Parathyroid adenoma (tissue), 2 donors: ENCODE data around the gene SLC16A11.

Experiments used
- H2AFZ ChIP-seq: fragments of 300-600 bp; sonication (generic); one replicate; pipeline ENCODE4 v1.7.0; 2017; ENCODE audit warnings: antibody characterized with exemption, mild to moderate bottlenecking
- H3K27ac ChIP-seq: fragments of 300-600 bp; sonication (generic); one replicate; pipeline ENCODE4 v1.7.0; 2017
- H3K27me3 ChIP-seq: fragments of 300-600 bp; sonication (generic); one replicate; pipeline ENCODE4 v1.7.0; 2017; ENCODE audit warnings: low read length; ENCODE audit not compliant: control insufficient read depth, insufficient read depth
- H3K36me3 ChIP-seq: fragments of 300-600 bp; sonication (generic); one replicate; pipeline ENCODE4 v1.7.0; 2017; ENCODE audit warnings: low read length; ENCODE audit not compliant: control insufficient read depth, insufficient read depth
- H3K4me1 ChIP-seq: fragments of 300-600 bp; sonication (generic); one replicate; pipeline ENCODE4 v1.7.0; 2017; ENCODE audit warnings: control low read depth
- H3K4me2 ChIP-seq: fragments of 300-600 bp; sonication (generic); one replicate; pipeline ENCODE4 v1.7.0; 2017; ENCODE audit warnings: low read length
- H3K4me3 ChIP-seq: fragments of 300-600 bp; sonication (generic); one replicate; pipeline ENCODE4 v1.7.0; 2017; ENCODE audit warnings: low read depth, low read length
- H3K79me2 ChIP-seq: fragments of 300-600 bp; sonication (generic); one replicate; pipeline ENCODE4 v1.7.0; 2017; ENCODE audit warnings: control low read depth
- H3K9ac ChIP-seq: fragments of 300-600 bp; sonication (generic); one replicate; pipeline ENCODE4 v1.7.0; 2017; ENCODE audit warnings: mild to moderate bottlenecking
- H3K9me3 ChIP-seq: fragments of 300-600 bp; sonication (generic); one replicate; pipeline ENCODE4 v1.7.0; 2017; ENCODE audit warnings: low read length; ENCODE audit not compliant: control insufficient read depth
- CTCF ChIP-seq: fragments of 300-600 bp; sonication (generic); IDR thresholded peaks from one replicate; pipeline ENCODE4 v1.7.0; 2017; ENCODE audit warnings: antibody characterized with exemption, mild to moderate bottlenecking
- donor health status: primary hyperparathyroidism.

The SLC16A11 gene

GRCh38 chr17:7081341-7082062, 37.6 kb upstream of the SLC16A11 start:
- TF ChIP-seq CTCF = no peak
- Histone ChIP-seq H3K9ac (no peak overlapping the region), H3K4me3 (no peak overlapping the region), H3K9me3 (no peaks in the 10 kb centered on the region), H3K36me3 (no peaks in the 10 kb centered on the region), H3K4me1 (peaks cover 6% of the 10 kb centered on the region), H3K27me3 (no peaks in the 10 kb centered on the region), H3K4me2 (no peak overlapping the region), H3K27ac (no peak overlapping the region), H2AFZ (no peak overlapping the region), H3K79me2 (no peaks in the 10 kb centered on the region)

- Histone ChIP-seq H2AFZ (no peak overlapping the region), H3K4me1 (peaks cover 6% of the 10 kb centered on the region), H3K9me3 (no peaks in the 10 kb centered on the region), H3K27me3 (no peaks in the 10 kb centered on the region), H3K4me3 (no peak overlapping the region), H3K36me3 (no peaks in the 10 kb centered on the region), H3K4me2 (no peak overlapping the region), H3K27ac (no peak overlapping the region), H3K9ac (no peak overlapping the region), H3K79me2 (no peaks in the 10 kb centered on the region)
- no peak for TF ChIP-seq CTCF
These were observed 36.7 kb upstream of the SLC16A11 start for GRCh38 chr17:7080456-7081041.

- Histone ChIP-seq H3K79me2 (no peaks in the 10 kb centered on the region), H3K4me2 (no peak within 1 kb of the TSS), H3K9me3 (no peaks in the 10 kb centered on the region), H3K4me1 (peaks cover 6% of the 10 kb centered on the region), H3K27ac (no peak within 1 kb of the TSS), H3K27me3 (no peaks in the 10 kb centered on the region), H3K36me3 (no peaks in the 10 kb centered on the region), H3K4me3 (no peak within 1 kb of the TSS), H3K9ac (no peak within 1 kb of the TSS), H2AFZ (no peak within 1 kb of the TSS)
- TF ChIP-seq CTCF = no peak
These were observed 35.9 kb upstream of the SLC16A11 start, which contains the start of gene CLEC10A for GRCh38 chr17:7079581-7080455. Gene CLEC10A, minus strand, starts transcription at chr17:7080251. Its CDS starts 1,439 bp downstream, at chr17:7078812.

- TF ChIP-seq CTCF = no peak
- no peaks in the 10 kb centered on the region for H3K9me3 ChIP-seq
- H3K27me3 ChIP-seq = no peaks in the 10 kb centered on the region
- no peak overlapping the region for H3K9ac ChIP-seq
- H3K4me1 ChIP-seq = peaks cover 2% of the 10 kb centered on the region
- no peak overlapping the region for H2AFZ ChIP-seq
- no peaks in the 10 kb centered on the region for H3K79me2 ChIP-seq
- H3K4me2 ChIP-seq = no peak overlapping the region
- no peaks in the 10 kb centered on the region for H3K36me3 ChIP-seq
- no peak overlapping the region for H3K27ac ChIP-seq
- H3K4me3 ChIP-seq = no peak overlapping the region
These were observed 34.8 kb upstream of the SLC16A11 start for GRCh38 chr17:7078711-7079110.
